SU-DHL-6 (cell line): ENCODE data around the gene STUB1.

ENCODE experiments used
- H2AFZ ChIP-seq: fragments of 200-600 bp; sonication (generic); 2 replicates; pipeline ENCODE4 v1.6.1; 2014; ENCODE audit warnings: low read depth, mild to moderate bottlenecking, moderate library complexity, mixed read lengths, antibody characterized with exemption, low read length; ENCODE audit not compliant: severe bottlenecking
- H3F3A ChIP-seq: fragments of 200-600 bp; shearing (Covaris generic); 2 replicates; pipeline ENCODE4 v1.6.0; 2016; ENCODE audit warnings: antibody characterized with exemption, mild to moderate bottlenecking; ENCODE audit not compliant: insufficient read depth
- H3K27ac ChIP-seq: fragments of 200-600 bp; sonication (generic); 2 replicates; pipeline ENCODE4 v1.5.1; 2016; ENCODE audit warnings: low read depth, mild to moderate bottlenecking, low read length, moderate library complexity, mixed read lengths
- H3K27me3 ChIP-seq: fragments of 200-600 bp; sonication (generic), shearing (Covaris generic); 2 replicates; pipeline ENCODE4 v1.6.0; 2014; ENCODE audit warnings: mild to moderate bottlenecking, low read length
- H3K36me3 ChIP-seq: fragments of 200-600 bp; sonication (generic); 2 replicates; pipeline ENCODE4 v1.6.1; 2014; ENCODE audit warnings: mild to moderate bottlenecking, low read length, mixed read lengths
- H3K4me2 ChIP-seq: fragments of 300-600, 200-600 bp; shearing (Covaris generic), sonication (generic); 2 replicates; pipeline ENCODE4 v1.6.0; 2014; ENCODE audit warnings: low read length, low read depth, mild to moderate bottlenecking; ENCODE audit not compliant: poor library complexity, severe bottlenecking
- H3K4me3 ChIP-seq: fragments of 200-600 bp; sonication (generic); 2 replicates; pipeline ENCODE4 v1.5.1; 2014; ENCODE audit warnings: antibody characterized with exemption, low read length, mild to moderate bottlenecking, mixed read lengths; ENCODE audit not compliant: insufficient read depth, poor library complexity, severe bottlenecking
- H3K79me2 ChIP-seq: fragments of 200-600 bp; sonication (generic); 2 replicates; pipeline ENCODE4 v1.6.1; 2014; ENCODE audit warnings: mild to moderate bottlenecking, low read length, moderate library complexity; ENCODE audit not compliant: insufficient read depth
- H3K9ac ChIP-seq: fragments of 200-600 bp; sonication (generic); 2 replicates; pipeline ENCODE4 v1.7.0; 2014; ENCODE audit warnings: mild to moderate bottlenecking, low read length
- H3K9me2 ChIP-seq: fragments of 200-600 bp; sonication (generic); replicated peaks from 2 replicates; pipeline ENCODE4 v1.6.1; 2014; ENCODE audit warnings: low read length; ENCODE audit not compliant: insufficient read depth
- H3K9me3 ChIP-seq: fragments of 200-600 bp; sonication (generic); 2 replicates; pipeline ENCODE4 v1.6.1; 2014; ENCODE audit warnings: low read length, mixed read lengths; ENCODE audit not compliant: insufficient read depth
- H4K20me1 ChIP-seq: fragments of 200-600 bp; sonication (generic); 2 replicates; pipeline ENCODE4 v1.6.1; 2014; ENCODE audit warnings: low read depth, mild to moderate bottlenecking, antibody characterized with exemption, low read length, moderate library complexity, mixed read lengths
- EZH2phosphoT487 ChIP-seq: fragments of 200-600 bp; sonication (generic), shearing (Covaris generic); conservative IDR thresholded peaks from 2 replicates; pipeline ENCODE4 v1.6.1; 2018; ENCODE audit warnings: mild to moderate bottlenecking, antibody characterized with exemption, low read length, moderate library complexity, mixed read lengths
- TF ChIP-seq, protein P1 (sequence below): fragments of 200-600 bp; sonication (generic); IDR thresholded peaks from one replicate; pipeline ENCODE4 v1.5.1; 2017; ENCODE audit warnings: antibody characterized with exemption, mild to moderate bottlenecking, low read length, moderate library complexity; ENCODE audit not compliant: insufficient read depth, poor library complexity, severe bottlenecking

The STUB1 gene

DNA sequence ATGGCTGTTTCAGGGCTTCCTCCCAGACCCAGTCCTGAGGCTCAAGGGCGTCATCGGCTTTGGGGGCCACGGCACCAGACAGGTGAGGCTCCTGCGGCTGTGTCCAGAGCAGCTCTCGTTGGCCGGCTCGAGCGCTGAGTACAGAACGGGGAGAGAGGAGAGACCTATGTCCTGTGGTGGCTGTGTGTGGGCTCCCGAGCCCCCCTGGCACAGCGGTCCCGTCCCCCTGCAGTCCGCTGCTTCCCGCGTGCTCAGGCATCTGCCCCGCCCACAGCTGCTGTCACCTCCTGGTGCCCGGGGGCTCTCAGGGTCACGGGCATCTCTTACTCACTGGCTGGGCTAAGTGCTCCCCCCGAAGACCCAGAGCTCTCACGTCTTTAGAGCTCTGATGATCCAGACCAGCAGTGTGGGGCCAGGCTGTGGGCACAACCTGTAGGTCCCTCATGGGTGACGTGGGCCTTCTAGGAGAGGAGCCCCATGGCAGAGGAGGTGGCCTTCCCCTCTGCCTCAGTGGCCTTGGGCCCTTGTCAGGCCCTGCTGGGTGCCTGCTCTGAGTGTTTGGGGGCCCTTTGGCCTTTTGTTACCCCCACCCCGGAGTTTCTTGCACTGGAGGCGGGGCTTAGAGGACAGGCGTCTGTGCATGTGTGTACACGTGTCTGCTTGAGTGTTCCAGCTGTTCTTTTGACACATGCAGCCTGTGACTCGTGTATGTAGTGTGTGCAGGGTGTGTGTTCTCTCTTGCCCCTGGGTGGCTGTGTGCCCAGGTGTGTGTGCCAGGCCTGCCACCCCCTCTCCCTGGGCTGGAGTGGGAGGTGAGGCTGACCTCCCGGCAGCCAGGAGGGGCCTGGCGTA lies 27.5 kb upstream of the STUB1 start:
- no peak for TF ChIP-seq EZH2phosphoT487
- Histone ChIP-seq H4K20me1 (no peaks in the 10 kb centered on the region), H2AFZ (no peak overlapping the region), H3K9me2 (no peaks in the 10 kb centered on the region), H3F3A (peaks cover 9% of the 10 kb centered on the region; the same call in 1 of the 2 replicates), H3K9ac (no peak overlapping the region), H3K79me2 (peaks cover 6% of the 10 kb centered on the region; the same call in 1 of the 2 replicates), H3K27me3 (no peaks in the 10 kb centered on the region), H3K4me3 (no peak overlapping the region), H3K9me3 (no peaks in the 10 kb centered on the region), H3K36me3 (no peaks in the 10 kb centered on the region), H3K27ac (no peak overlapping the region), H3K4me2 (no peak overlapping the region)

DNA sequence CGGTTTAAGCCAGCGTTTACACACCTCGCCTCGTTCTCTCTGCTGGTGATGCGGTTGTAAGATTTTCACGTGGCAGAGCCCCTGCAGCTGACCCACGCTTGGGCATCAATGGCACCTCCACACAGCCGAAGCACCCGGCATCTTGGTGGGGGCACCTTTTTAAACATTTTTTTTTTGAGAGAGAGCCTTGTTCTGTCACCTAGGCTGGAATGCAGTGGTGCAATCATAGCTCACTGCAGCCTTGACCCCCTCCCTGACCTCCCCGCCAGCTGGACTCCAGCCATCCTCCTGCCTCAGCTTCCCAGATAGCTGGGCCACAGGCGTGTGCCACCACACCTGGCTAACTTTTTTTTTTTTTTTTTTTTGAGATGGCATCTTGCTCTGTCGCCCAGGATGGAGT lies 26.2 kb upstream of the STUB1 start:
- H4K20me1 ChIP-seq: no peaks in the 10 kb centered on the region
- H2AFZ ChIP-seq: no peak overlapping the region
- peaks cover 6% of the 10 kb centered on the region; the same call in 1 of the 2 replicates for H3K79me2 ChIP-seq
- no peaks in the 10 kb centered on the region for H3K9me2 ChIP-seq
- H3K9me3 ChIP-seq: no peaks in the 10 kb centered on the region
- no peak overlapping the region for H3K9ac ChIP-seq
- no peaks in the 10 kb centered on the region for H3K27me3 ChIP-seq
- H3K4me2 ChIP-seq: no peak overlapping the region
- H3F3A ChIP-seq: no peaks in the 10 kb centered on the region
- no peak overlapping the region for H3K27ac ChIP-seq
- H3K36me3 ChIP-seq: no peaks in the 10 kb centered on the region
- H3K4me3 ChIP-seq: no peak overlapping the region
- no peak for TF ChIP-seq EZH2phosphoT487
- TF ChIP-seq, protein P1, sequence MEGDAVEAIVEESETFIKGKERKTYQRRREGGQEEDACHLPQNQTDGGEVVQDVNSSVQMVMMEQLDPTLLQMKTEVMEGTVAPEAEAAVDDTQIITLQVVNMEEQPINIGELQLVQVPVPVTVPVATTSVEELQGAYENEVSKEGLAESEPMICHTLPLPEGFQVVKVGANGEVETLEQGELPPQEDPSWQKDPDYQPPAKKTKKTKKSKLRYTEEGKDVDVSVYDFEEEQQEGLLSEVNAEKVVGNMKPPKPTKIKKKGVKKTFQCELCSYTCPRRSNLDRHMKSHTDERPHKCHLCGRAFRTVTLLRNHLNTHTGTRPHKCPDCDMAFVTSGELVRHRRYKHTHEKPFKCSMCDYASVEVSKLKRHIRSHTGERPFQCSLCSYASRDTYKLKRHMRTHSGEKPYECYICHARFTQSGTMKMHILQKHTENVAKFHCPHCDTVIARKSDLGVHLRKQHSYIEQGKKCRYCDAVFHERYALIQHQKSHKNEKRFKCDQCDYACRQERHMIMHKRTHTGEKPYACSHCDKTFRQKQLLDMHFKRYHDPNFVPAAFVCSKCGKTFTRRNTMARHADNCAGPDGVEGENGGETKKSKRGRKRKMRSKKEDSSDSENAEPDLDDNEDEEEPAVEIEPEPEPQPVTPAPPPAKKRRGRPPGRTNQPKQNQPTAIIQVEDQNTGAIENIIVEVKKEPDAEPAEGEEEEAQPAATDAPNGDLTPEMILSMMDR: no peak

- Histone ChIP-seq H3K9me3 (no peaks in the 10 kb centered on the region), H3K27me3 (no peaks in the 10 kb centered on the region), H2AFZ (no peak overlapping the region), H4K20me1 (no peaks in the 10 kb centered on the region), H3K4me3 (no peak overlapping the region), H3K9ac (no peak overlapping the region), H3K79me2 (no peaks in the 10 kb centered on the region), H3K9me2 (no peaks in the 10 kb centered on the region), H3K27ac (no peak overlapping the region), H3F3A (no peaks in the 10 kb centered on the region), H3K4me2 (no peak overlapping the region), H3K36me3 (no peaks in the 10 kb centered on the region)
- TF ChIP-seq, protein P1: no peak
- TF ChIP-seq EZH2phosphoT487: no peak
Measured at GRCh38 chr16:657487-657886, 22.7 kb upstream of the STUB1 start.
